Duodenal mucosa (tissue), 2 donors: ENCODE results near the gene NBPF19.
"Not testable (repeated sequence)": the region's sequence is repeated elsewhere in the genome, so short reads cannot be mapped to it uniquely, and the experiment has no call there.

Experiments used
- H3K27ac ChIP-seq: one replicate; pipeline ENCODE4 v1.7.0; 2013; ENCODE audit warnings: low read depth, low read length
- H3K27me3 ChIP-seq, 2 donors: one replicate each; pipeline ENCODE4 v1.7.0; 2013; ENCODE audit warnings: low read length in 2 of 2, control low read depth in 1 of 2; ENCODE audit not compliant: insufficient read depth in 2 of 2, control insufficient read depth in 1 of 2
- H3K36me3 ChIP-seq, 2 donors: one replicate each; pipeline ENCODE4 v1.7.0; 2013; ENCODE audit warnings: low read length in 2 of 2, control low read depth in 1 of 2; ENCODE audit not compliant: insufficient read depth in 2 of 2, control insufficient read depth in 1 of 2
- H3K4me1 ChIP-seq, 2 donors: one replicate each; pipeline ENCODE4 v1.7.0; 2013; ENCODE audit warnings: low read length in 2 of 2, control low read depth in 1 of 2; ENCODE audit not compliant: insufficient read depth in 2 of 2, control insufficient read depth in 1 of 2
- H3K4me3 ChIP-seq, 2 donors: one replicate each; pipeline ENCODE4 v1.7.0; 2013; ENCODE audit warnings: low read length in 2 of 2, low read depth in 1 of 2
- H3K9ac ChIP-seq, 2 donors: one replicate each; pipeline ENCODE4 v1.7.0; 2013; ENCODE audit warnings: low read length in 2 of 2, low read depth in 1 of 2
- H3K9me3 ChIP-seq, 2 donors: one replicate each; pipeline ENCODE4 v1.7.0; 2013; ENCODE audit warnings: low read length in 2 of 2, control low read depth in 1 of 2; ENCODE audit not compliant: control insufficient read depth in 1 of 2

The NBPF19 gene, protein sequence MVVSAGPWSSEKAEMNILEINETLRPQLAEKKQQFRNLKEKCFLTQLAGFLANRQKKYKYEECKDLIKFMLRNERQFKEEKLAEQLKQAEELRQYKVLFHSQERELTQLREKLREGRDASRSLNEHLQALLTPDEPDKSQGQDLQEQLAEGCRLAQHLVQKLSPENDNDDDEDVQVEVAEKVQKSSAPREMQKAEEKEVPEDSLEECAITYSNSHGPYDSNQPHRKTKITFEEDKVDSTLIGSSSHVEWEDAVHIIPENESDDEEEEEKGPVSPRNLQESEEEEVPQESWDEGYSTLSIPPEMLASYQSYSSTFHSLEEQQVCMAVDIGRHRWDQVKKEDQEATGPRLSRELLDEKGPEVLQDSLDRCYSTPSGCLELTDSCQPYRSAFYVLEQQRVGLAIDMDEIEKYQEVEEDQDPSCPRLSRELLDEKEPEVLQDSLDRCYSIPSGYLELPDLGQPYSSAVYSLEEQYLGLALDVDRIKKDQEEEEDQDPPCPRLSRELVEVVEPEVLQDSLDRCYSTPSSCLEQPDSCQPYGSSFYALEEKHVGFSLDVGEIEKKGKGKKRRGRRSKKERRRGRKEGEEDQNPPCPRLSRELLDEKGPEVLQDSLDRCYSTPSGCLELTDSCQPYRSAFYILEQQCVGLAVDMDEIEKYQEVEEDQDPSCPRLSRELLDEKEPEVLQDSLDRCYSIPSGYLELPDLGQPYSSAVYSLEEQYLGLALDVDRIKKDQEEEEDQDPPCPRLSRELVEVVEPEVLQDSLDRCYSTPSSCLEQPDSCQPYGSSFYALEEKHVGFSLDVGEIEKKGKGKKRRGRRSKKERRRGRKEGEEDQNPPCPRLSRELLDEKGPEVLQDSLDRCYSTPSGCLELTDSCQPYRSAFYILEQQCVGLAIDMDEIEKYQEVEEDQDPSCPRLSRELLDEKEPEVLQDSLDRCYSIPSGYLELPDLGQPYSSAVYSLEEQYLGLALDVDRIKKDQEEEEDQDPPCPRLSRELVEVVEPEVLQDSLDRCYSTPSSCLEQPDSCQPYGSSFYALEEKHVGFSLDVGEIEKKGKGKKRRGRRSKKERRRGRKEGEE (N-terminal part only)

DNA sequence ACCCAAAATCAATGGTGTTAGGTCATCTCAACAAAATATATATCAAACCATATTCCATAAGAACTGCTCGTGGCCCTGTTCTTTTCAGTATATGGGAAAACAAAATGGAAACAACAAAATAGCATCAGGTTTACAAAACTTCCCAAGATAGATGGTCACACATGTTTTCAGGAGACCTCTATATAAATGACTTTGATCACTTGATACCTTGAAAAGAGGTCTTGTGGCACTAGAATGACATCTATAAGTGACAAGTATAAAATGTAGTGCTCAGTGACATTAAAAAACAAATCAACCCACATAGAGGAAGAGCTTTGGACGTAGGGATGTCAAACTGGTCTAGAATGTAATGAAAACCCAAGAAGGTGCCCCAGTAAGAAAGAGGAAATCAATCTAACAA lies at the start of gene NBPF19:
NBPF19 (plus strand) TSS at position 301 of the 400 bp plus-strand sequence. CDS start 888 bp downstream, outside the sequence.
- H3K9ac ChIP-seq, H3K27ac ChIP-seq, H3K4me1 ChIP-seq, H3K9me3 ChIP-seq, H3K4me3 ChIP-seq, H3K36me3 ChIP-seq, H3K27me3 ChIP-seq: not testable (repeated sequence)

DNA sequence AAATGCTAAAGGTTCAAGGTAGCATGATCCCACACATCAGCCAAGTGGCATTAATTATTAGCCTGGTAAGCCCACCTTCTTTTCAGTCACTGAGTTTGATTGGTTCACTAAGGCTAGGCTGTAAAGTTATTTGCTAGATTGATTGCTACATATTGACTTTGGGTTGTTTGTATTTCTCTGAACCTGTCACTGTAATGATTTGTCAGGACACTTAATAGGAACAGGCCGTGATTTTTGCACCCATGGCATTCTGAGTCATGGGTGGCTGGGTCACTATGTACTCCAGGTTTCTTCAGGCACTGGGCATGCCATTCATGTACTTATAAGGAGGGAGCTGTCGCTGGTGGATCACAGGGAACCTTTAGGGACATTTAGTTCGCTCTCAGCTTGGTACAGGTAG lies 46.5 kb upstream of the NBPF19 start:
- not testable (repeated sequence) for H3K9me3 ChIP-seq, H3K9ac ChIP-seq, H3K27me3 ChIP-seq, H3K4me1 ChIP-seq, H3K4me3 ChIP-seq, H3K36me3 ChIP-seq, H3K27ac ChIP-seq

DNA sequence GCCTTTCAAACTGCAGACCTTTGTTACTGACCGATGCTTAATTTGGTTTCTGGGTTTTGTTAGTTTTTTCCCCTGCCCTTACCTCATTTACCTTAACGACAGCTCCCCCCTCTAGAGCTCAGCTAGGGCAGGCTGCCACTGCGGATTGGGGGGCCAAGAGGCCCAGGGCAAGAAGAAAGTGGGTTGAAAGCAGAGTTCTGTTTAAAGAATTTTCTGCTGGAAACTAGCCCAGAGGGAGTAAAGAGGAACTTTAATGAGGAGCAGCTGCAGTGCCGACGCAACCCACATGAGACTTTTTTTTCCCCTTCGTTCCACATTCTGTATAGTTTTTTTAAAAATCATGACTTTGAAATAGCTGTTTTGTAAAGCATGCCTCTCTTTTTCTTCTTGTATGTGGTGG lies 29.4 kb upstream of the NBPF19 start:
- H3K27me3 ChIP-seq, H3K27ac ChIP-seq, H3K4me3 ChIP-seq, H3K9ac ChIP-seq, H3K4me1 ChIP-seq, H3K9me3 ChIP-seq, H3K36me3 ChIP-seq: not testable (repeated sequence)

DNA sequence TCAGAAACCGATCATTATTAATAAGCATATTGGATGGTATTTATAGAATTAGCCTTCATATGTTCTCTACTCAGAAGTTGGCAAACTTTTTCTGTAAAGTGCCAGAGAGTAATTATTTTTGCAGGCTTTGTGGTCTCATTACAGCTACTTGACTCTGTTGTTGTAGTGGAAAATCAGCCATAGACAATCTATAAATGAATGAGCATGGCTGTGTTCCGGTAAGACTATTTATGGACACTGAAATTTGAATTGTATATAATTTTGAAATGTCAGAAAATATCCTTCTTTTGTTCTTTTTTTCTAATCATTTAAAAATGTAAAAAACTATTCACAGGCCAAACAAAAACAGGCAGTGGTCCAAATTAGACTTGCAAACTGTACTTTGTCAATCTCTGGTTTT lies 22.6 kb upstream of the NBPF19 start:
- H3K4me1 ChIP-seq, H3K27me3 ChIP-seq, H3K4me3 ChIP-seq, H3K36me3 ChIP-seq, H3K27ac ChIP-seq, H3K9me3 ChIP-seq, H3K9ac ChIP-seq: not testable (repeated sequence)

DNA sequence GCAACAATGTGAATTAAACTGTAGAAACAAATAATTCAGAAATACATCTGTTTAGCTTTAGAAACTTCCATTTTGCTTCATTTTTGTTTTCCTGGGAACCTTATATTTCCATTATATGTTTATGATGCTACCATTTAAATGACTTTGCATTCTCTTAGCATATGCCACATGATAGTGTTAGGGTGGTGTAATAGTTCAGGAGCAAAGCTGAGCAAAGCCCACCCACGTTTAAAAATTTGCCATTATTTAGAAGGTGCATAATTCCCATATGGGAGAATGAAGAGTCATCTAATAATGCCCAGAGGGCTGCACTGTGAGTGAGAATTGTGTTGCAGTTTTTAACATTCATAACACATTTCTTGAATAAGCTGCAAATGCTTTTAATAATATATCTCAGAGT lies 22.2 kb upstream of the NBPF19 start:
- not testable (repeated sequence) for H3K27me3 ChIP-seq, H3K9ac ChIP-seq, H3K4me1 ChIP-seq, H3K9me3 ChIP-seq, H3K4me3 ChIP-seq, H3K36me3 ChIP-seq, H3K27ac ChIP-seq

DNA sequence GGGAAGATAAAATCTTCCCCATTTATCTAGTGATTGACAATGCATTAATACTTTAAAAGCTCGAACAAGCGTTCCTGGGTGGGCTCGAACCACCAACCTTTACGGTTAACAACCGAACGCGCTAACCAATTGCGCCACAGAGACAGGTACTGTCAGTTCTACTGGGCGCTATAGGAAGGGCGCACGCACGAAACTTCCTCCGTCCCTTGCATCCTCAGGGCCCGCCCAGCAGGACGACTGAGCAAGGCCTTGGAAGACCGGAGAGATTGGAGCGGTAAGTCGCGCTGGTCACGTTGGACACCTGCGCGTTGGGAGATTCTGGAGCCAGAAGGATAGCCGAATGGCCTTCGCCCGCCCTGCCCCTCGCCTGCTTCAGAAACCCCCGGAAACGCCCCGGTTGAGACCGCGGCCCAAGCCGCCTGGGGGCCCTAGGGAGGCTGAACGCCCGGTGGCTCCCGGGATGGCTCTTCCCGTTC lies 83.5 kb downstream of the NBPF19 start:
- H3K9me3 ChIP-seq, H3K36me3 ChIP-seq, H3K4me1 ChIP-seq, H3K9ac ChIP-seq, H3K27me3 ChIP-seq, H3K27ac ChIP-seq: not testable (repeated sequence)
- peak overlapping the region; percentile 29 to 60 for H3K4me3 ChIP-seq

DNA sequence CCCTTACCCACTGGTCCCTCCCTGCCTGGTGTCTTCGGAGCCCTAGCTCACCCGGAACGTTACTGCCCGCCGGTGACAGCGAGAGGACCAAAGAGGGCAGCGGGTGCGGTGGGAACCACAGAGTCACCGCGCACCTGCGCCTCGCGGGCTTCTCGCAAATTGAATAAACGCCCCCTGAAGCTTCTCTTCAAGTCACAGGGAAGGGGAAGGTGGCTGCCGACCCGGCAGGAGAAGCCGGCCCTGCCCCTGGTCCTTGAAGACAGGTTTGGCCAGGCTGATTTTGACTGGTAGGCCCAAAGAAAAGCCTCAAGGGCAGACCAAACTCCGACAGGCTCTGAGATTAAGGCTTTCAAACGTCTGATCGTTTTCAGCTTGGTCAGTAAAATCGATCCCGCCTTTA lies 87.0 kb downstream of the NBPF19 start:
- H3K36me3 ChIP-seq, H3K9ac ChIP-seq, H3K4me1 ChIP-seq, H3K27ac ChIP-seq, H3K27me3 ChIP-seq, H3K4me3 ChIP-seq, H3K9me3 ChIP-seq: not testable (repeated sequence)

DNA sequence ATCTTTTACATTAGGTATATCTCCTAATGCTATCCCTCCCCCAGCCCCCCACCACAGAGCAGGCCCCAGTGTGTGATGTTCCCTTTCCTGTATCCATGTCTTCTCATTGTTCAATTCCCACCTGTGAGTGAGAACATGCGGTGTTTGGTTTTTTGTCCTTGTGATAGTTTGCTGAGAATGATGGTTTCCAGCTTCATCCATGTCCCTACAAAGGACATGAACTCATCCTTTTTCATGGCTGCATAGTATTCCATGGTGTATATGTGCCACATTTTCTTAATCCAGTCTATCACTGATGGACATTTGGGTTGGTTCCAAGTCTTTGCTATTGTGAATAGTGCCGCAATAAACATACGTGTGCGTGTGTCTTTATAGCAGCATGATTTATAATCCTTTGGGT lies 90.6 kb downstream of the NBPF19 start:
- H3K4me1 ChIP-seq, H3K27ac ChIP-seq, H3K36me3 ChIP-seq, H3K27me3 ChIP-seq, H3K9me3 ChIP-seq, H3K9ac ChIP-seq, H3K4me3 ChIP-seq: not testable (repeated sequence)

DNA sequence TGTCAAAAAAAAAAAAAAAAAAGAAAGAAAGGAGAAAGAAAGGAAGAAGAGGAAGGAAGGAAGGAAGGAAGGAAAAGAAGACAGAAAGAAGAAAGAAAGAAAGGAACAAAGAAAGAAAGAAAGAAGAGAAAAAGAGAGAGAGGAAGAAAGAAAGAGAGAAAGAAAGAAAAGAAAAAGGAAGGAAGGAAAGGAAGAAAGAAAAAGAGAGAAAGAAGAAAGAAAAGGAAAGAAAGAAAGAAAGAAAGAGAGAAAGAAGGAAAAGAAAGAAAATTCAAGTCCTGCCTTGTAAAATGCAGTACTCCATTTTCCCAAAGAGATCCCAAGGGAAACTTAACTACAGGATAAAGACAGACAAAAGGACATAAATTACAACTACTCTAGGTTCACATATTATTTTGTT lies 97.9 kb downstream of the NBPF19 start:
- not testable (repeated sequence) for H3K4me1 ChIP-seq, H3K27ac ChIP-seq, H3K9ac ChIP-seq, H3K4me3 ChIP-seq, H3K27me3 ChIP-seq, H3K36me3 ChIP-seq, H3K9me3 ChIP-seq

DNA sequence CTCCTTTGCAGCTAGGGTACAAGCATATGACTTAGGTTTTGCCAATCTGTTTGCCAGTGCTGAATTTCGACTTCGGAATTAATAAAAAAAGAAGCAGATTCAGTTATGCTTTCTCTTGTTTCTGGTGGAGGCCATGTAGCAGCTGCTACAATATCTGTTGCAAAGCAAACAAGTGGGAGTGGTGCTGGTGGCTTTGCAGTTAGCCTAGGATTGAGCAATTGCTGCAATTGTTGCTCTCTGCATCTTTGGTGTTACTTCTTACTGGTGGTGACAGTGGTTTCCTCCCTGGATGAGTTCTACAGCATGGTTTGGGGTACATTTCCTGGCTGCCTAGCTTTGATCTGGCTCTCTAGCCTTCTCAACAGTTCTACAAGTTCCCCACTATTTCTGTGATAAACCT lies 110.7 kb downstream of the NBPF19 start:
- not testable (repeated sequence) for H3K9me3 ChIP-seq, H3K9ac ChIP-seq, H3K4me3 ChIP-seq, H3K4me1 ChIP-seq, H3K27ac ChIP-seq, H3K27me3 ChIP-seq, H3K36me3 ChIP-seq
